ACHN (cell line): Measurements from ENCODE around the gene RSPO4.
"Not testable (repeated sequence)": the region's sequence is repeated elsewhere in the genome, so short reads cannot be mapped to it uniquely, and the experiment has no call there.

Source experiments
- DNase-seq: peaks from one replicate; pipeline ENCODE4 v3.0.0-alpha.2; 2015
- in situ Hi-C: cut with HindIII; loops from 2 replicates; pipeline ENCODE4 v1.10.0; 2017; ENCODE audit warnings: low sequenced_read_pairs, low pct_ligation_motif_present, low pct_unique_long_range_greater_than_20kb

RSPO4 gene

GRCh38 chr20:1001911-1002681 lies at the start of gene RSPO4:
Gene RSPO4 (minus strand): TSS chr20:1002311. CDS start chr20:1002164, 147 bp downstream.
- in situ Hi-C loops = no loop called here
- no peak for DNase-seq

GRCh38 chr20:1050440-1050839 lies 48.3 kb upstream of the RSPO4 start:
- in situ Hi-C loops = no loop called here
- no peak for DNase-seq

GRCh38 chr20:1045860-1046418 lies 43.8 kb upstream of the RSPO4 start:
- in situ Hi-C loops = no loop called here
- no peak for DNase-seq

GRCh38 chr20:1041845-1042390 lies 39.8 kb upstream of the RSPO4 start:
- in situ Hi-C loops = no loop called here
- no peak for DNase-seq

- DNase-seq = no peak
- in situ Hi-C loops = no loop called here
Measured at GRCh38 chr20:1038205-1038604, 36.1 kb upstream of the RSPO4 start.

GRCh38 chr20:1037039-1037438 lies 34.9 kb upstream of the RSPO4 start:
- in situ Hi-C loops = no loop called here
- DNase-seq = no peak

- in situ Hi-C loops = no loop called here
- no peak for DNase-seq
Measured at GRCh38 chr20:1035466-1035865, 33.4 kb upstream of the RSPO4 start.

GRCh38 chr20:1034415-1034789 lies 32.3 kb upstream of the RSPO4 start:
- in situ Hi-C loops = no loop called here
- no peak for DNase-seq

- in situ Hi-C loops = no loop called here
- DNase-seq = no peak
Measured at GRCh38 chr20:1033751-1034414, 31.8 kb upstream of the RSPO4 start.

GRCh38 chr20:1029980-1030379 lies 27.9 kb upstream of the RSPO4 start:
- no peak for DNase-seq
- in situ Hi-C loops = no loop called here

- in situ Hi-C loops, DNase-seq: not testable (repeated sequence)
Measured at GRCh38 chr20:1026214-1026613, 24.1 kb upstream of the RSPO4 start.

GRCh38 chr20:1022871-1023270 lies 20.8 kb upstream of the RSPO4 start:
- in situ Hi-C loops = no loop called here
- no peak for DNase-seq

- no peak for DNase-seq
- in situ Hi-C loops = no loop called here
Measured at GRCh38 chr20:1020614-1021013, 18.5 kb upstream of the RSPO4 start.

GRCh38 chr20:1019344-1019743 lies 17.2 kb upstream of the RSPO4 start:
- DNase-seq = no peak
- in situ Hi-C loops = no loop called here

GRCh38 chr20:1017677-1018076 lies 15.6 kb upstream of the RSPO4 start:
- in situ Hi-C loops = no loop called here
- no peak for DNase-seq

GRCh38 chr20:1015181-1015580 lies 13.1 kb upstream of the RSPO4 start:
- no peak for DNase-seq
- in situ Hi-C loops = no loop called here

- in situ Hi-C loops = no loop called here
- DNase-seq = no peak
Measured at GRCh38 chr20:1014471-1014870, 12.4 kb upstream of the RSPO4 start.

- in situ Hi-C loops = no loop called here
- no peak for DNase-seq
Measured at GRCh38 chr20:1013566-1014340, 11.6 kb upstream of the RSPO4 start.
